Activated CD4-positive, CD25-positive, alpha-beta regulatory T cell treated with anti-CD3 and anti-CD28 coated beads, Interleukin-2, amount 50 U/mL, for 16 hours (primary cell): ENCODE results near the gene ROBO1.
"Not testable (repeated sequence)": the region's sequence is repeated elsewhere in the genome, so short reads cannot be mapped to it uniquely, and the experiment has no call there.

Experiments used
- DNase-seq: peaks from one replicate; pipeline ENCODE4 v3.0.0-alpha.2; 2020; ENCODE audit warnings: low read depth, low spot score

Gene ROBO1

GRCh38 chr3:79378064-79378463, 389.7 kb downstream of the ROBO1 start:
- DNase-seq = no peak

GRCh38 chr3:79369306-79369705, 398.5 kb downstream of the ROBO1 start:
- no peak for DNase-seq

DNA sequence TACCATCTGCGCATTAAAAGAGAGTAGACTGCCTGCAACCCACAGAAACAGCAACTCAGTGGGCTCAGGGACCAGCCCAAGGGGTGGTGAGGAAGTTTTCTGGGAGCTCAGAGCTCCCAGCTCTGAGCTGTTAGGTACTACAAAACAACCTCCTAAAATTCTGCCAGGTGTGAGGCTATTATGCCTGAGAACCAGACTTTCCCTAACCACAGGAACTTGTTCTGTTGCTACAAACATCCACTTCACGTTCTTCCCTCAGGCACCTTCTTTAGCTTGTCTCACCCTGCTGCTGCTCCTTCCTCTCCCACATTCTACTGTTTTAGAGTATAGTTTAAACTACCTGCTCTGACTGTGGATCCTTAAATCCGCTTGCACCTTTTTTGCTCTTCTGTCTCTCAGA, 399.4 kb downstream of the ROBO1 start:
- no peak for DNase-seq

- DNase-seq = no peak
These were observed 400.0 kb downstream of the ROBO1 start for GRCh38 chr3:79367803-79368202.

DNA sequence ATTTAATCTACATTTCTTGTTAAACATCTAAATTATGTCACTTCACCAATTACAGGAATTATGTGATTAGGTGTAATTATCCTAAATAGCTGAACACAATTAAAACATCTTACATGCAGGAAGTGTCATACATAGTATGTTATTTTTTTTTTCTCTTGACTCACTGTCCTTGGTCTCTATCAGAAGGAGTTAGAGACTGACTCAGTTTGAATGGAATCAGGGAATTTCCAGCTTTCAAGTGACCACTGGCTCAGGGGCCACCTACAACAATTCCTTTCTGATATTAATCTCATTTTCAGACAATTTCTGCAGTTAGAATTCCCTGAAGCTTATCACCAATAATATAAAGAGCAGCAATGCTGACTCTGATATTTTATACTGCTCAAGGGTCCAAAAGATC, 400.7 kb downstream of the ROBO1 start:
- DNase-seq = no peak

DNA sequence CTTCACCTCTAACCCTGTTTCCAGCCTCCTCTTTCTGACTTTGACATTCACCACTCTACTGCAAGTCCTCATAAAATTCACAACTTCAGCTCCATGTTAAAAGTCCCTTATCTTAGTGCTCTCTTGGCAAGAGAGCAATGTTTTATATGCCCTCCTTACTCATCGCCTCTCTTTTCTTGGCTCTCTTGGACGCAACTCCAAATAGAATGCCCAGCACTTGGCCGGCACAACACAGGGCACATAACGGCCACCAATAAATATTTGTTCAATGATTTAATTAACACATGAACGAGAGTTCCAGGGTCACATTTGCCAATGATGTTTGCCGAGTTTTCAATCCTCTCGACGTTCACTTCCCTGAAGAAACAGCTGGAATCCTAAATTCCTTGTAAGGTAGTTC, 401.4 kb downstream of the ROBO1 start:
- DNase-seq = no peak

- no peak for DNase-seq
These were observed 403.0 kb downstream of the ROBO1 start for GRCh38 chr3:79364784-79365183.

DNA sequence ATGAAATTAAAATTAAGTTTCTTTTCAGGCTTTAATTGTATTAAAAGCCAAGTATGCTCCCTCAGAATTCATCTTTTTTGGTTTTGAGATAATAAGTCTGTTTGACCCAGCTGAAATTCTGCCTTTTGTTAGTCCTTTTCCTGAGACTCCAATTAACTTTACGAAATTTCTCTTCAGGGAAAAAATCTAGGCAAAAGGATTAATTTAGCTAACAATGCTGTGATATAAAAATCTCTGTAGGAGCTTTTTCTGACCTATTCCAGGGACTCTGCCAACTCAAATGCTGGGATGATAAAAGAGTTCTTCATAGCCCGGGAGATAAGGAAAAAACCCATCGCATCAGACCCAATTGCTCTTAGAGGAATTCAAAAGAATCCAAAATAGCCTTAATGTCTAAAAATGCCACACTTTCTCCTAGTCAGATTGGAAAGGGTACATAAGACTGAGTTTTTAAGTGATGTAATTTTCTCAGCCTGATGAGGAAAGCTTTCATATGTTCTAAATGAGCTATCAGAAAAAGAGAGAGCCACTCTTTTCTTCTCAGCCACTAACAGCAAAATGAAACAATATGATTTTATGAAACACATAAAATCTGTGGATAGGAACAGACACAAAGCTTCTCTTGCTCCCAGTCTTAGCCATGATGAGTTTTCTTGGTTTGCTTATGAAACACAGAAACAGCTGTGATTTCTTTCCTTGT, 405.1 kb downstream of the ROBO1 start:
- DNase-seq = no peak

DNA sequence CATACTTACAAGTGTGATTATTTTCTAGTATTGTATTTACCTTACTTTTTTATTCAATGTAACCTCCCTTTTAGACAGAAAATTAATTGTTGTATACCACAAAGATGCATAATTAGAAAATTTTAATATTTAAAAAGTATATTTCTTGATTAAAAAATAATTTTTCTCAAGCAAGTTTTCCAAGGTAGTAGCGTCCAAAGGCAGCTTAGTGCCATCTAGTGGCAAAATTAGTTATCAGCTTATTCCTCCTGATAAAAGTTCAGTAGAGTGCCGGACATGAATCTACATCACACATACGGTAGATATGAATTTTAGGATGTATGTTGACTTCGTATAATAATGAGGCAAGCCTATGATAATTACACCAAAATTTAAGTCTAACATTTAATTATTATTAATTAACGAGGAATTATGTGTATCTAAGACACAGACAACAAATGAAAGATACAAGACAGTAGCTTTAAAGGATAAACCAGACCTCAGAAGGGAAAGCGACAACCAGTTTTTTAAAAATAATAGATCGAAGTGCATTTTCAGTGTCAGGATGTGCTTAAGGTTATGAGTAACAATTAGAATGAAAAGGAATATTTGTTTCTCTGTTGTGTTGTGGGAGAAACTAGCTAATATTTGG, 405.9 kb downstream of the ROBO1 start:
- no peak for DNase-seq

DNA sequence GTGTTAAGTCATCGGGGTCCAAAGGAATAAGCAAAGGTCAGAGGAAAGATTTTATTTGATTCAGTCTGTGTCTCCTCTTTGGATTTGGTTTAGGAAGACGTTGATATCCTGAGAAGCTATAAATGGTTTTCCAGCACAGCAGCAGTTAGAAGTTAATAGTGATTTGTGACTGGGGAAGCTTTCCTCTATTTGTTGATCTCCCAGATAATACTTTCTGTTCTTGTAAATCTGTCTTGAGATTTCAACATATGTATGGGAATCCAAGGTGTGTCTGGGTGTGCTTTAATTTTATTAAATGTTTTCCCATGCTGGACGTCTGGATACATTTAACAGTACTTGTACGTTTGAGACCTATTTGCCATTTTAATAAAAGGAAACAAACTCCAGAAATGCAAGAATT, 409.5 kb downstream of the ROBO1 start:
- no peak for DNase-seq

DNA sequence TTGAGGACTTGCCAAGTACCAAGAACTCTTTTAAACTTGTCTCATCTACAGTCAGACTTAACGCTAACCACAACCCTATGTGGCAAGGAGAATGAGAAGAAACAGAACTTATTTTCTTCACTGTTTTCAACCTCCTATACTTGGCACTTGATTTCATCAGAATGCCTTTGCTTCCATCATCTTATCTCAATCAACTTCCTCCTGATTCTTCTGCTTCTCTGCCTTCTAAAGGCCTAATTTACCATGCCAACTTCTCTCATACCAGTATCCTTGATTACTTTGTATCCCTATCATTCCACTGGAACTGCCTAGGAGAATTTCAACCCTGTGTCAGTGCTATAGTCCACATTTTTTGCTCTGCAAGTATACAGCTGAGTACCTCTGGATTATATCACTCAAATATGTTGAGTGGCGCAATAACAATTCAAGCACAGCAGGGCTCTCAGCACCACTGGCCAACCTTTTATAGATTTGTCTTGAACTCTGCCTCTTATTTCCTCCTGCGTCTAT, 413.6 kb downstream of the ROBO1 start:
- no peak for DNase-seq

DNA sequence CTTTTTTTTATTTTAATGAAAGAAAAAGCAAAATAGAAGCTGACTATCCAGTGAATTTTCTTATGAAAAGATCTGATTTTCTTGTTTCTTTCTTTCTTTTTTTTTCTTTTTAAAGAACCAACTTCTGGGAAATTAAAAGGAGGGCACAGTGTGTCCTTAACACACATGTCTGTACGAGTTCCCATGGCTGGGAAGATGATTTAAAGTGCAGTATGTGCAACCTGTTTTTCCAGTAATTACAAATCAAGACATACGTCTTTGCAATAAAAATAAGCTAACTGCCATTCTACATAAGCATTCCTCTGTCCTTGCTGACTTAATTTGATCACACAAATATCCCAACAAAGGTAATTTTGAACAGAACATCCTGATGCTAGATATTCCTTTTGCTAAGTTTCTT, 416.1 kb downstream of the ROBO1 start:
- no peak for DNase-seq

GRCh38 chr3:79344876-79345871, 422.6 kb downstream of the ROBO1 start:
- DNase-seq = no peak

DNA sequence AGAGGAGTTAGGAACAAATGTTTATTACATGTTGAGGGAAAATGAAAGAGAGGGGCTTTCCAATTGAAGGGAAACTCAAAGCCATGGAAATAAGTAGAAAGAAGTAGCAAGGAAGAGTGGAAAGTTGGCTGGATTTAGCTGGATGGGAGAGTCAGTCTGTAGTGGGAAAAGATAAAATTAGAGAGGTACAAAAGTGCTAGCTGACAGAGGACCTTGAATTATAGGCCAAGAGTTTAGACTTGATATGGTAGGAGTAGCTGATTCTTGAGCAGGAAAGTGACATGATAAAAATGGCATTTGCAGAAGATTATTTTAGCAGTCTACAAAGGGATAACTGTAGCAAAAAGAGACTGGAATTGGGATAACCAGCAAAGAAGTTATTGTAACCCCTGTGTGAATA, 425.8 kb downstream of the ROBO1 start:
- no peak for DNase-seq

GRCh38 chr3:79339846-79340245, 428.0 kb downstream of the ROBO1 start:
- DNase-seq = no peak

- DNase-seq = no peak
These were observed 430.0 kb downstream of the ROBO1 start for GRCh38 chr3:79337798-79338197.

- DNase-seq = no peak
These were observed 438.6 kb downstream of the ROBO1 start for GRCh38 chr3:79329154-79329553.

GRCh38 chr3:79326642-79327041, 441.2 kb downstream of the ROBO1 start:
- no peak for DNase-seq

DNA sequence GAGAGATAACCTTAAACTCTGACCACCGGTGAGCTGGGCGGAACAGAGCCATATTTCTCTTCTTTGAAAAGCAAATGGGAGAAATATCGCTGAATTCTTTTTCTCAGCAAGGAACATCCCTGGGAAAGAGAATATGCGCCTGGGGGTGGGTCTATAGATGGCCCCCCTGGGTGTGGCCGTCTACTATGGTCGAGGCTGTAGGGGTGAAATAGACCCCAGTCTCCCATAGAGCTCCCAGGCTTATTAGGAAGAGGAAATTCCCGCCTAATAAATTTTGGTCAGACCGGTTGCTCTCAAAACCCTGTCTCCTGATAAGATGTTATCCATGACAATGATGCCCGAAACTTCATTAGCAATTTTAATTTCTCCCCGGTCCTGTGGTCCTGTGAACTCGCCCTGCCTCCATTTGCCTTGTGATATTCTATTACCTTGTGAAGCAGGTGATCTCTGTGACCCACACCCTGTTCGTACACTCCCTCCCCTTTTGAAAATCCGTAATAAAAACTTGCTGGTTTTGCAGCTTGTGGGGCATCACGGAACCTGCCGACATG, 441.9 kb downstream of the ROBO1 start:
- not testable (repeated sequence) for DNase-seq

GRCh38 chr3:79317551-79318518, 450.0 kb downstream of the ROBO1 start:
- DNase-seq = no peak

- no peak for DNase-seq
These were observed 452.8 kb downstream of the ROBO1 start for GRCh38 chr3:79314962-79315361.
